Measurements from ENCODE around the gene GPAM.

The GPAM gene

GRCh38 chr10:112131996-112132395 is 51.6 kb downstream of the GPAM start:
- DNase-seq (ENCODE audit: extremely low read depth, insufficient read length) = no peak
- H3K36me3 ChIP-seq (ENCODE audit: control insufficient read depth, insufficient read depth, low read length) = no peaks in the 10 kb centered on the region; the same call in 1 of the 2 replicates
- H3K4me3 ChIP-seq (replicated peaks; ENCODE audit: low read depth, low read length) = no peak overlapping the region
- no peaks in the 10 kb centered on the region for H3K27me3 ChIP-seq (replicated peaks; ENCODE audit: control insufficient read depth, insufficient read depth, low read length)
- TF ChIP-seq CTCF (IDR thresholded peaks at IDR 0.05; ENCODE audit: insufficient read depth, low read length, poor library complexity, severe bottlenecking) = no peak

GRCh38 chr10:112131346-112131745 is 52.2 kb downstream of the GPAM start:
- TF ChIP-seq CTCF (IDR thresholded peaks at IDR 0.05; ENCODE audit: insufficient read depth, low read length, poor library complexity, severe bottlenecking) = no peak
- H3K36me3 ChIP-seq (ENCODE audit: control insufficient read depth, insufficient read depth, low read length) = no peaks in the 10 kb centered on the region
- H3K4me3 ChIP-seq (replicated peaks; ENCODE audit: low read depth, low read length) = no peak overlapping the region
- H3K27me3 ChIP-seq (replicated peaks; ENCODE audit: control insufficient read depth, insufficient read depth, low read length) = no peaks in the 10 kb centered on the region
- no peak for DNase-seq (ENCODE audit: extremely low read depth, insufficient read length)

- TF ChIP-seq CTCF (IDR thresholded peaks at IDR 0.05; ENCODE audit: insufficient read depth, low read length, poor library complexity, severe bottlenecking) = no peak
- H3K4me3 ChIP-seq (replicated peaks; ENCODE audit: low read depth, low read length) = no peak overlapping the region
- no peak for DNase-seq (ENCODE audit: extremely low read depth, insufficient read length)
- H3K27me3 ChIP-seq (replicated peaks; ENCODE audit: control insufficient read depth, insufficient read depth, low read length) = no peaks in the 10 kb centered on the region
- H3K36me3 ChIP-seq (ENCODE audit: control insufficient read depth, insufficient read depth, low read length) = no peaks in the 10 kb centered on the region
These were observed 56.7 kb downstream of the GPAM start for GRCh38 chr10:112126901-112127300.

GRCh38 chr10:112126172-112126571 is 57.4 kb downstream of the GPAM start:
- TF ChIP-seq CTCF (IDR thresholded peaks at IDR 0.05; ENCODE audit: insufficient read depth, low read length, poor library complexity, severe bottlenecking) = no peak
- DNase-seq (ENCODE audit: extremely low read depth, insufficient read length) = no peak

GRCh38 chr10:112124866-112125265 is 58.7 kb downstream of the GPAM start:
- Histone ChIP-seq H3K36me3 (ENCODE audit: control insufficient read depth, insufficient read depth, low read length) (no peaks in the 10 kb centered on the region), H3K4me3 (replicated peaks; ENCODE audit: low read depth, low read length) (no peak overlapping the region), H3K27me3 (replicated peaks; ENCODE audit: control insufficient read depth, insufficient read depth, low read length) (no peaks in the 10 kb centered on the region)
- no peak for TF ChIP-seq CTCF (IDR thresholded peaks at IDR 0.05; ENCODE audit: insufficient read depth, low read length, poor library complexity, severe bottlenecking)
- no peak for DNase-seq (ENCODE audit: extremely low read depth, insufficient read length)

More at GRCh38 chr10:112126172-112126571, 57.4 kb downstream of the GPAM start:
- H3K27me3 ChIP-seq (replicated peaks; ENCODE audit: control insufficient read depth, insufficient read depth, low read length) = no peaks in the 10 kb centered on the region
- no peaks in the 10 kb centered on the region for H3K36me3 ChIP-seq (ENCODE audit: control insufficient read depth, insufficient read depth, low read length)
- H3K4me3 ChIP-seq (replicated peaks; ENCODE audit: low read depth, low read length) = no peak overlapping the region

- no peak for TF ChIP-seq CTCF (IDR thresholded peaks at IDR 0.05; ENCODE audit: insufficient read depth, low read length, poor library complexity, severe bottlenecking)
- DNase-seq (ENCODE audit: extremely low read depth, insufficient read length) = no peak
- Histone ChIP-seq H3K4me3 (replicated peaks; ENCODE audit: low read depth, low read length) (no peak overlapping the region), H3K27me3 (replicated peaks; ENCODE audit: control insufficient read depth, insufficient read depth, low read length) (no peaks in the 10 kb centered on the region), H3K36me3 (ENCODE audit: control insufficient read depth, insufficient read depth, low read length) (no peaks in the 10 kb centered on the region)
These were observed 60.7 kb downstream of the GPAM start for GRCh38 chr10:112122827-112123226.

Data from GM06990 (cell line).